SKM-1 treated with dmso at 0.1 percent for 144 hours (cell line): ENCODE measurements around the gene CFAP65.

ENCODE experiments used
- DNase-seq: peaks from one replicate; lab custom pipeline; 2025; ENCODE audit not compliant: unreplicated experiment; lab: John Stamatoyannopoulos, UW

CFAP65 gene

DNA sequence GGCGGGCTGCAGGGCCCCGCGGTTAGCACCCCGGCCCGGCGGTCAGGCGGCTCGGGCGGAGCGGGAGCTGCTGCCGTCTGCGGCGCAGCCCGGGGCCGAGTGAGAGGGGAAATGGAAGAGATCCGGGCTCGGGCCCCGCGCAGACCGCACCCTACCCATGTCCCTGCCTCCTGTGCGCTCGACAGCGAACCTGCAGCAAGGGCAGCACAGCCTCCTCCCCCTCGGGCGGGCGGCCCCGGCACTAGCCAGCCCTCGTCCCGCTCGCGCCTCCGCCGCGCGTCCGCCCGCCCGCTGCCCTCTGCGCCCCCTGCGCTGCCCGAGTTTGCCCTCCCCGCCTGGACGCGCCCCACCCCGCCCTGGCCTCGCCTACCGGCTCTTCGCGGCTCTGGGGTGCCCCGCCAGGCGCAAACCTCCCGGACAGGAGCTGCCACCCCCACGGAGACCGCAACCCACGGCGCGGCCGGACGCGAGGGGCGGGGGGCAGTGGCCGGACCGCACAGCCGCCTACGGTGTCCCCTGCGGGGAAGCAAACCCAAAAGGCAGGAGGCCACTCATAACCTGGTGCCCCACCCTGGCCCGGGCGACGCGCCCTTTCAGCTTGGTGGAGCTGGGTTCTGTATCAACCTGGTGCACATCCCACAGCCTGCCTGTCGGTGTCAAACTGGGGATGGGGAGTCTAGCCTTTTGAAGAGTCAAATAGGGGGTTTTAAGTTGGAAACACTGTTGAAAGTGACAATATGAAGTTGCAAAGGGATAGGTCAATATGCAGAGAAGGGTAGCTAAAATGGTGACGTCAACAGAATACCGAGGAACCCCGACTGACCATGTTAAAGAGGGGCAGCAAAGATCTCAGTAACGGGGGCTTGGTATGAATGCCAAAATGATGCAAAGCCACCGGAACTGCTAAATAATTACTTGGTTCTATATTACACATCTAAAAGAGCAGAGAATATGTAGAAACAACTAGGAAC, 19.8 kb upstream of the CFAP65 start, which contains the start of gene IHH:
IHH (minus strand) TSS at position 101 of the 971 bp plus-strand sequence. CDS start 454 bp downstream, outside the sequence.
- no peak for DNase-seq

DNA sequence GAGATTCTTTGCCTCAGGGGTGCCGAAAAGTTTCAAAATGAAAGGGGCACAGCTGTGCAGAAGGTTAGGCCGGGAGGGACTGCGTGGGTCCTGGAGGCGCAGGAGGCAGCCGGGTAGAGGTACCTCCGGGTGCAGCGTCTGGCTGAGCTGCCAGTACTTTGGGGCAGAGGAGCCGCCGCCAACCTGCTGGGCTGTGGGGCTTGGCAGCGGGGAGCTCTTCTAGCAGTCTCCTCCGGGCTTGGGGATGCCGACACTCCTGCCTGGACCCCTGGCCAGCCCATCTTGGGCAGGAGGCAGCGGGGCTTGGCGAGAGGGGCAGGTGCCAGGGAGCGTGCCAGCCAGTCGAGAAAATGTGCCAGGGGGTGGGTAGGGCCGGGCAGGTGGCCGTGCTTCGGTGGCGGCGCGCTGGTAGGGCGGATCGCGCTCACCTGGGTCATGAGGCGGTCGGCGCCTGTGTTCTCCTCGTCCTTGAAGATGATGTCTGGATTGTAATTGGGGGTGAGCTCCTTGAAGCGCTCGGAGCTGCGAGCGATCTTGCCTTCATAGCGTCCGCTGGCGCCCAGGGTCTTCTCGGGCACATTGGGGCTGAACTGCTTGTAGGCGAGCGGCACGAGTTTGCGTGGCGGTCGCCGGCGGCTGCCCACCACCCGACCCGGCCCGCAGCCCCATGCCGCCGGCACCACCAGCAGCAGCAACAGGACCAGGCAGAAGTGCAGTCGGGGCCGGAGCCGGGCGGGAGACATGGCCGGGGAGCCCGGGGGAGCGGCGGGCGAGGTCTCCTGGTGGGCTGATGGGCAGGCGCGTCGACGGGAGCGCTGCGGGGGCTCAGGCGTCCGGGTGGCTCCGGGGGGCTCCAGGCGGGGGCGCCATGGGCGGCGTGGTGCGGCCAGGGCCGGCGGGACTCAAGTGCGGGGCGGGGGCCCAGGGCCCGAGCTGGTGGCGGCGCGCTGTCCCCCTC, 18.7 kb upstream of the CFAP65 start:
- DNase-seq, result no peak

DNA sequence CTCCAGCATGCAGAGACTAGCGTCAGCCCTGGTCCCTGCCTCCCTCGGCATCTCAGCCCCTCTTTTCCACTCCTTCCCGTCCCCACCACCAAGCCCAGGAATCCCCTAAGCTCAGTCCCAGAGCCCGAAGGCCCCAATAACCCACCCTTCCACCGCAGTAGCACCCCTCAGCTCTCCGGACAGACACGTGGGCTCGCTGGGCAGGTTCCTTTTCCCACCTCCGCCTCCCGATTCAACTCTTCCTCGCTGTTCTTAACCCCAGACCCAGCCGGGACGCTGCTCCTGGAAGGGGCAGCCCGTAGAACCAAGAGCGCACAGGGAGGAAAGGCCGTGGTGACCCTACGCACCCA, 18.0 kb upstream of the CFAP65 start:
- no peak for DNase-seq

DNA sequence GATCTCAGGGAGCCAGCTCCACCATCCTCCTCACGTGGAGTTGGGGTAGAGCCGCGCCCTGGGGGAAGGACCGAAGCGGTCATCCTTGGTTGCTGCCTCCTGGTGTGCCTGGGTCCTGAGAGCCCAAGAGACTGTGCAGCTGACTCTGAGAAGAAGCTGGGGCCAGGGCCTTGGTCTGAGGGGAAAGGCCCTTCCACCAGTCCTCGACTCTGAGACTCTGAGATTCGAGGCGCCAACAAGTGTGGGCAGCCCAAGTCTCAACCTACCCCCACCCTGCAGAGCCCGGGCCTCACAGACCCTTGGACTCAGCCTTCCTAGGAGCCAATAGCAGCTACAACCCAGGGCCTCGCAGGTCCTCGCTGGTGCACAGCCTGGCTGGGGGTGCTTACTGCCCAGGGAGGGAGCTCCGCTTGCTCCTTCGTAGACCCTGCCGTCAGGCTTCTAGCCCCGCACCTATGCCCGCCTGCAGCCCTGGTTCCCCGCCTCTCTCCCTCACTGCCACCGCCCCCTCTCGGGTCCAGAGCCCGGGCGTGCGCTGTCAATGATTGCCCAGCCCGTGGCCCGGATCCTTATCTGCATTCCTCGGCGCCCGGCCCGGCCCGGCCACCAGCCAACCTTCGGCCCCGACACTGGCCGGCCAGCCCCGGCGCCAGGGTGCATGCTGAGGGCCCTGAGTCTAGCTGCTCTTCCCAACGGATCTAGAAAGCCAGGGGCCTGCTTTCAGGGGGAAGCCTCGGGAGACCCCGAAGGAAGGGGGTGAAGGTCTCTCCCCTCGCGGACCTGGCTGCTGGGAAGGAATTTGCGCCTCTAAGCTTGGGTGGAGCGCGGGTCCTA, 17.4 kb upstream of the CFAP65 start:
- no peak for DNase-seq

DNA sequence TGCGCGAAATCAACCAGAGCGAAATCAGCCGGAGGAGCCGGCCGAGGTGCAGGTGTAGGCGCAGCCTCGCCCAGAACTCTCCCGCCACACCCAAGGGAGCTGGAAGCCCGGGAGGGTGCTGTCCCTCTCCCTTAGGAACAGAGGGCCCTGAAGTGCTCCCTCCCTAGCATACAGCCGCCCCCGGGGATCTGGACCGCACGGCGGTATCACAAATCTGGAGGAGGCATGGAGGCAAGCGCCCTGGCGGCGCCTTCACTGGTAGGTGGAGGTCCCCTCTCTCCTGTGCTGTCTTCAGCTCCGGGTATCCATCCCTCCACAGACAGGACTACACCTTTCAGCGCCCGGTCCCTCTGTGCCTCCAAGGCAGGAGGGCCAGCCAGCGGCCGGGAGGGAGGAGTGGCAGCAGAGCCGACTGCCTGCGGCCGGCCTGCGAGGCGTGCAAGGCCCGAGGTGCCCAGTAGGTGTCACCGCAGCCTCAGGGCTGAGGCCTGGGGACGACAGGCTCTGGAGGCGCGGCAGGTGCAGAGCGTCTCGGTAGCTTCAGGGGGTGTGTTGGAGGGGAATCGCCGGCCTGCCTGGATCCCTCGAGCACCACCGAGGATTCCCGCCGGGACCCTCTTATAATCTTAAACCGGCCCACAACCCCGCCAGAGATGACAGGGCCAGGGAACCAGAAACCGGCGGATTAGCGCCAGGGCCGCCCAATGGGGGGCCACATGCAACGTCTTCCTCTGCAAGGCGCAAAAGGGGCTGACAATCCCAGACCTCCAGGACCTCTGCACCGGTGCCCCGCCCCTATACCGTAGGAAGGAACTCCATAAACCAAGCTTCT, 16.6 kb upstream of the CFAP65 start:
- DNase-seq, result peak; percentile 57

DNA sequence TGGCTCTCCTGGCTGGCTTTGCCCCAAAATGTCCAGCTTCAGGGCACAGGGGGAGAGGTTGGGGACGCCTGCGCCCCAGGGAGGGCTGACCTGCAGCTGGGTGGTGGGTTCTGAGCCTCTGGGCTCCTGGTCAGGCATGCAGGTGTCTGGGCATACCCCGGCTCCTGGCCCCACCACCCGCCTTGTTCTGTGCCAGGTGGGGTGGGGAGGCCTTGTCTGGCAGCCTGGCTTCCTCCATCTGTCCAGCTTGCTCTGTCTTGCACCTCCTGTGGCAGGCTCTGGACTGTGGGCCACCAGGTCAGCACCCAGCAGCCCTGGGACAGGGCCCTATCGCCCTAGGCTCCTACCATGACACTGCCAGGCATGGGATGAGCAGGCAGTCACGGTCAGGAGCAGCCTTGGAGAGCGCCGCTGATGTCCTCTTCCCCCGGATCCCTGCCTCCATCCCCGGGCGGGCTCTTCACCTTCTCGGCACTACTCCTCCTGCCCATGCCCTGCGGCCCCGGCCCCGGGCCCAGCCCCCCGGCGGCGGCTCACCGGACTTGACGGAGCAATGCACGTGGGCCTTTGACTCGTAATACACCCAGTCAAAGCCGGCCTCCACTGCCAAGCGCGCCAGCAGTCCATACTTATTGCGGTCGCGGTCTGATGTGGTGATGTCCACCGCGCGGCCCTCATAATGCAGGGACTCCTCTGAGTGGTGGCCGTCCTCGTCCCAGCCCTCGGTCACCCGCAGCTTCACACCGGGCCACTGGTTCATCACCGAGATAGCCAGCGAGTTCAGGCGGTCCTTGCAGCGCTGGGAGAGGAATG, 15.8 kb upstream of the CFAP65 start:
- DNase-seq, result no peak

DNA sequence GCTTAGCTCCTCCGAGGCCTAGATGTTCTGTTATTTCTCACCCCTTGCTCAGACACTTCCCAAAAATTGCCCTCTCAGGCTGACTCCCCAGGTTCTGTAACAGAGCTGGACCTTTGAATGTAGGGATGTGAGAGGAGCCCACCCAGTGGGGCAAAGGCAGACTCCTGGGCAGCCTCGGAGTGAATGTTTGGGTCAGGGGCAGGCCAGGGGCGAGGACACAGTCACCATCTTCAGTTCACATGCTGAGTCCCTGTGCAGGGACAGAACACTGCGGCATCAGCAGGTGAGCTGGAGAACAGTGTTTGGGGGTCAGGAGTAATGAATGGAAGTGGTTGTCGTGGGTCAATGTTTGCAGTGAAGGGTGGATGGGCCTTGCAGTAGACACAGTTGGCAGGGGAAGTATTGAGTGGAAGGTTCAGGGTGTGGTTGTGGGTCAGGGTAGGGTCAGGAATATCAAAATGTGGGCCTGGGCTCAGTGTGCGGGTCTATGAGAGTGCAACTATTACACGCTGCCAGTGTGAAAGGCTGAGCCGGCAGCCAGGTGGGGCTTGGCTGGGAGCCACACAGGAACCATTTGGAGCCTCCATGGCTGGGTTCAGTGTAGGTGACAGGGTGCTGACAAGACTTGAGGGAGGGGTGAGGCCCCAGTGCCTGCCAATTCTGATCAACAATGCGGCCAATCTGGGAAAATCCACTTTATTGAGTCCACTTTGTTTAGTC, 15.0 kb upstream of the CFAP65 start:
- DNase-seq, result no peak

DNA sequence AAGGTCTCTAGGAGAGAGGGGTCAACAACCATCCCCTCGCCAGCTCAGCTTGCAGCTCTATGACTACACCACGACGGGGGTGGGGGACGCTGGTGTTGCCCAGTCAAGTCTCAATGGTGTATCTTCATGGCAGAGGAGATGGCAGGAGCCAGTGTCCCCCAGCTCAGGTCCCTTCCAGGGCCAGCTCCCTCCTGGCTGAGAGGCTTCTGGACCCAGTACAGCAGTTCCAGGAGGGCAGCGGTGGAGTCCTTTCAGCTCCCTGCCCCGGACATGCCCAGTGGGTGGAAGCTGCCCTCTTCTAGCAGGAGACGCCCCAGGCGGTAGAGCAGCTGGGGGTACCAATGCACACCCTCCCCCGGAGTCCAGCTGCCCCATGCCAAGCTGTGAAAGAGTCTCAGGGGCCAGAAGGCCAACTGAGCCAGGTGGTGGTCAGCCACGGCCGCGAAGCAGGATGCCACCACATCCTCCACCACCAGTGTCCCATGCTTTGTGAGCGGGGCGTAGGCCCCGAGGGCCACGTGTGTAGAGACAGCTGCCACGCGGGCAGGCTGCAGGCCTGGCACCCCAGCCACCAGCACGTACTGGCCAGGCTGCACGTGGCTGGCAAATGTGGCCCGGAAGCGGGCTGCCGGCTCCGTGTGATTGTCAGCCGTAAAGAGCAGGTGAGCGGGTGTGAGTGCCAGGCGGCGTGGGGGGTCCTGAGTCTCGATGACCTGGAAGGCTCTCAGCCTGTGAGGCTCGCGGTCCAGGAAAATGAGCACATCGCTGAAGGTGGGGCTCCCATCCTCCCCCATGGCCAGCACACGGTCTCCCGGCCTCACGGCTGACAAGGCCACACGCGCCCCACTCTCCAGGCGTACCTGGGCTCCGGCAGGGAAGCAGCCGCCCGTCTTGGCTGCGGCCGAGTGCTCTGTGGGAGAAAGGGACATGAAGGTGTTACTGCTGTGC, 13.9 kb upstream of the CFAP65 start:
- DNase-seq, result no peak

DNA sequence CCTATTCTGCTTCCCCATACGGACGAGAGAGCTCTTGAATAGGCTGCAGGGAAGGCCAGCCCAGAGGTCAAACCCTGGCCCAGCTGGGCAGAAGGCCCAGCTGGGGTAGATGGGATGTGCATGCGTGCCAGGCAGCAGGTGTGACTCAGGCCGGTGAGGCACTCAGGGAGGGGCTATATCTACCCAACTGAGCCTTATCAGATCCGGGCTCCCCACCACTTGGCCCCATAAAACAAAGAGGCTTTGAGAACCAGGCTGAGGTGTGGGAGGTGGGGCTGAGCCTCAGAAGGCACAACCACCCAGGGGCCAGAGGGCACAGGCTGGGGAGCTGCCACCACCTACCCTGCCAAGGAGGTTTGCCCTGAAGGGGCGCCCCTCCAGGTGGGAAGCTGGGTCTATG, 8.0 kb upstream of the CFAP65 start:
- DNase-seq, result no peak

DNA sequence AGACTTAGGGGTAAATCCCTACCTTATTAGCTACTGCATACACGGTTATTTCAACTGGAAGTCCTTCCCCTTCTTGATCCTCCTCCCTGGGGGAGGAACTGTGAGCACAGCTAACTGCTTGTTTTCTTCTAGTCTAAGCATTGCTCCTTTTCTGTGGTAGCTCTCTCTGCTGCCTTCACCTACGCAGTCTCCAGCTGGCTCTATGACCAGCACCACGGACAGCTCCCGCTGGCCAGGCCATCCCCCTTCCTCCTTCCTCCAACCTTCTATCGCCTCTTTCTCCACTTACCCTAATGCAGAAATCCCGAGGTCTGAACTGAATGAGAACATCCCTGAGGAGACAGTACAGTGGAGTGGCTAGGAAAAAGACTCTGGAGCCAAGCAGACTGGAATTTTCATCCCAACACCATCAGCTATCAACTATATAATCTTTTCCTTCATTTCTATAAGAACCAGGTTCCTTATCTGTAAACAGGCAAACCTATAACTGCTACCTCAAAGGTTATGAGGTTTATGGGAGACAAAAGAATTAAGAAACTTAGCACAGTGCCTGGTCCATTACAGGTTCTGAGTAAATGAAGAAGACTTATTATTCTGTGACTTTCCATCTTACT, 4.7 kb upstream of the CFAP65 start:
- no peak for DNase-seq

DNA sequence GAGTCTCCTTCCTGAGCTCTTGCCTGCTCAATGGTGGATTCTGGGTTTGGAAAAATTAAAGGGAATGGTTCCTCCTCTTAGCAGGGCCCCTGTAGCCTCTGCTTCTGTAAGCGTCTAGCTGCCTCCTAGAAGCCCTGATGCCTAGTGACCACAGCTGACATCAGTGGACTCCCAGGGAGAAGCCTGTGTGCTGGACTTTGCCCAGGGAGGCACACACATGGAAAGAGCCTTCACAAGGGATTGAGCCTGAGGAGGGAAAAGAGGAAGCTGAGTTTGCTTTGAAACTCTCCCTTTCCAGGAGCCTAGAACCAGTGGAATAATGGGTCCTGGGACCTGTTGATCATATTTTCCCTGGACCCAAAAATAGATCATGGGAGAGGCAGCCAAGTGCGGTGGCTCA, 1.4 kb upstream of the CFAP65 start:
- DNase-seq, result no peak

DNA sequence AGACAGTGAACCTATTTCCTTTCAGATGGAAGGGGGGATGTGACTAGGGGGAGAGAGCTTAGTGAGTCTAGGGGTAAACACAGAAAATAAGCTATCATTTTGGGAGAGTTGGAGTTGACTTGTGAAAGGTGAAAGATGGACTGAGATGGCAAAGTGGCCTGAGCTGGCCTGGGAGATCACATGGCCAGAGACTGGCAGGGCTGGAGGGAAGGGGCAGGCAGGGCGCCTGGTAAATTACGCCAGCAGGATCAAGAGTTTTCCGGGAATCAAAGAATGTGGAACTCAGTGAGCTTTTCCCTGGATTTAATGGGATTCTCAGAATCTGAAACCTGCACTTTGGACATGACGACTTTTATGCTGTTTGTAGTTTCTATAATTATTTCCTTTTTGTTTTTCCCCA, 841 bp upstream of the CFAP65 start:
- no peak for DNase-seq

DNA sequence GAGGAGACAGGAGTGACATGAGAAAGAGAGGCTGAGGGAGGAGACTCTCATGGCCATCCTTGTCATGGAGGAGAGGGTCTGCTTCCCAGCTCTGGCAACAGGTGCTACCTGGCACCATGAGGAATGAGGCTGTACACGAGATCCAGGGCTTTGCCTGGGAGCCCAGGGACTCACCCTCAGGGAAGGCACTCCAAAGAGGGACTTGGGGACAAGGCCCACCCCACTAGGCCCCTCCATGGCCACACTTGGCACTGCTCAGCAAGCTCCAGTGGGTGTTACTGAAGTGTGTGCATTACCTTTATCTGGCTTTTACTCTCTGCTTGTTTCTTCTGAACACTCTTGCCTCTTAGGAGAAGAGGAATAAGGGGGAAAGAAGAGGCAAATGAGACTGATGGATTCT, 2.7 kb downstream of the CFAP65 start:
- no peak for DNase-seq

DNA sequence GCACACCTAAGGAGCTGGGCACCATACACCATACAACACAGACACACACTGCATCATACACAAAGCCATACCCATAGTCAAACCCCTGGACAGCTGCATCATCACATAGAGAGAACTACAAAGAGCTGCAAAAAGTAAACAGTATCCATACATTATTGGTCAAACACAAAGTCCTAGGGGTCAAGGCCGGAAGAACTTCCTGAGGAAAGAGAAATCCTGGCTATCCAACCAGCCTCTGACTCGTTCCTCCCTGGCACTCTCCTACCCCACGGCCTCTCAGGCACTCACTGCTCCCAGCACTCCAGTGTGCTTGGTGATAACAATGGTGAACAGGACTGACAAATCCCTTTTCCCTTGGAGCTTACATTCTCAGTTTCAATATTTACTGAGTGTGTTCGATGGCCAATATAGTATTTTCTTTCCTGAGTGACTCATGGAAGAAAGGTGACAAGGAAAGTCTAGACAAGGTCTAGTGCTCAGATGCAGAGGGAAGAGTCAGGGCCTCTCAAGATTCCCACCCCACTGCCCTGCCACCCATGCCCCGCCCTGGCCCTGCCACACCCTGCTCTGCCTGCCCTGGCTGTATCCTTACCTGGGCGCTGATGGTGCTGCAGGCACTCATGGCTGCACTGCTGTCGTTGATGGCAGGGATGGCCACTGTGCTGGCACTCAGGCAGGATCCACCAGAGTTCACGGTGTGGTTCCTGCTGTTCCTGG, 3.4 kb downstream of the CFAP65 start:
- no peak for DNase-seq

DNA sequence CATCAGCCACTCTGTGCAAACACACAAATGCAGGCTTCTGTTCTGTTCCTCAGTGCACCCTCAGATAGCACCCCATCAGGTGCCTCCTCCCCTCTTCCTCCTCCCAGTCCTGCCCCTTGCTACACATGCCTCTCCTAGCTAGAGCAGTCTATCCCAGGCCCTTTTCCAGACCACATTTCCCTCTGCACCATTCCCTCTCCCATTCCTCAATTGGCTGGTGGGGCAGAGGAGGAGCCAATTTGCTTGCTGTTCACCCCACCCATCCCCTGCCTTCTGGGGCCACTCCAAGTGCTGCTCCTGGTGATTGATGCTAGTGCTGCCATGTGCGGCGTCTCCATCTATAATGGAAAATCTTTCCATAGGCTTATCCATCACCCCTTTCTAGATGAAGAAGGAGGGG, 5.4 kb downstream of the CFAP65 start:
- DNase-seq, result no peak

DNA sequence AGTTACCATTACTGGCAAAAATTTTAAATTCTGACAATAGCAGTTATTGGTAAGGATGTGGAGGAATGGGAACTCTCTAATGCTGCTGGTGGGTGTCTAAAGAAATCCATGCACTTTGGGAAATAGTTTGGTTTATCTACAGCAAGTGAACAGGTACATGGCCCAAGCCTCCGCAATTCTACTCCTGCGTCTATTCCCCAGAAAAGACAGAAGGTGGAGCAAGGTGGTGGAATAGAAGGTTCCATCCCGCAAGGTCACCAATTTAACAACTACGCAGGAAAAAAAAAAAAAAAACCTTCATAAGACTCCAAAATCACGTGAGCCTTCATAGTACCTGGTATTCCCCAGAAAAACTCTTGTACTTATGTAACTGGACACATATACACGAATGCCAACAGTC, 6.5 kb downstream of the CFAP65 start:
- DNase-seq, result no peak
